ENCODE results near the gene TSPO2.
A peak's percentile ranks its signal among the peaks of the same experiment; 100 is the strongest.

TSPO2 gene

GRCh38 chr6:41077536-41077935 lies 35.3 kb downstream of the TSPO2 start:
- DNase-seq: no peak

DNA sequence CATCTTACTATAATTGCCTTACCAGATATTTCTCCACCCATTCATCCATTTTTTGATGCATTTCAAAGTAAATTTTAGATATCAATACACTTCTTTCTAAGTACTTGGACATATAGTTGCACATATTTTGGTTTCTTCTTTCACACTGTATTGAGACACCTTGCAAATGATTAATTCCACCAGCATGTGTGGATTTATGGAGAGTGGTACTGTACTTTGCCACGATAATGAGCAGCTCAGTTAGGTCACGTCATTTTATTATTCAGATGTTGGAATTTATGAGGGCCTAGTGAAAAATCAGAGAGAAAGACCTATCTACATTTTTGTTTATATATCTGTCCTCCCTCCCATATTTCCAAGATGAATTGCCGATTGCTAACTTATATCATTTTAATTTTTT lies 35.8 kb downstream of the TSPO2 start:
- DNase-seq: no peak

DNA sequence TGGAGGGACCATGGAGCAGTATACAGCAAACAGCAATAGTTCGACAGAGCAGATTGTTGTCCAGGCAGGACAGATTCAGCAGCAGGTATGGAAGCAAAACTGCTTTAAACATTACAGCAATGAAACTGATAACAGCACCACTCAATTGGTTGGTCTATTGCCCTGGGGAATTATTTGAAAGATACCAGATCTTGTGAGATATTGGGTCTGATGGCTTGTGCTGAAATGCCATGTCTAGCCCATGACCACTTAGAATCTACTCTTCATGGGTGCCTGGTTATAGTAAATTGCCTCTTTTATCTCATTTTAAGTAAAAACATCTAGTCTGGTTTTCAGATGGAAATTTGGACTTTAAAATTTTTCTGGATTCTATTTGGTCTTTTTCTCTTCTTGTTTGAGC lies 36.8 kb downstream of the TSPO2 start:
- DNase-seq: no peak

DNA sequence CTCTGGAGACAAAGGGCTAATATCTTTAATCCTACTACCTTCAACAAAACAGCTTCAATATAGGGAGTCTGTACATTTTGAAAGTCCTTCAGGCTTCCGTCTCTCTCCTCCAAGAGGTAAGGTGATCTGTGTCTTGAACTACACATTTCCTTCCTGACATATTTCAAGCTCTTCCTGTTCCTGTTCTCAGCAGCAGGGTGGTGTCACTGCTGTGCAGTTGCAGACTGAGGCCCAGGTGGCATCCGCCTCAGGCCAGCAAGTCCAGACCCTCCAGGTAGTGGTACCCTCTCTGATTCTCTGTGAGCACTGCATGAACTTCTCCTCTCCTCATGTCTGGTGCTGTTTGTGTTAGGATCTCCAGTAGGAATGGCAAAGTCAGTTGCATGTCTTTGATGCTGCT lies 38.4 kb downstream of the TSPO2 start:
- no peak for DNase-seq

GRCh38 chr6:41083072-41083471 lies 40.8 kb downstream of the TSPO2 start:
- DNase-seq: no peak

DNA sequence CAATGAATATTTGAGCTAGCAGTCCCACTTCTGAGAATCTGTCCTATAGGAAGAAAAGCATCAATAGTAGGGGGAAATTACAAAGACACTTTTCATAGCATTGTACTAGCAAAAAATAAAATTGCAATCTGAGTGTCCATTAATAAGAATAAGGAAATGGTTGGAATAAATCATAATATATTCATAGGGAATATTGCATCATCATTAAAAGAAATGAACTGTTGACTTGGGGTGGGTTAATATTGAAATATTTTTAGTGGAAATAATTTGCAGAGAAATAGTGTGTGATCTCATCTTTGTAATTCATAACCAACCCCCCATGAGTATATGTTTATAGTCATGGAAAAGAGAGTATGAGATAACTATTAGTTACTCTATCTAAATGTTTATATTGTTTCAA lies 42.9 kb downstream of the TSPO2 start:
- no peak for DNase-seq

DNA sequence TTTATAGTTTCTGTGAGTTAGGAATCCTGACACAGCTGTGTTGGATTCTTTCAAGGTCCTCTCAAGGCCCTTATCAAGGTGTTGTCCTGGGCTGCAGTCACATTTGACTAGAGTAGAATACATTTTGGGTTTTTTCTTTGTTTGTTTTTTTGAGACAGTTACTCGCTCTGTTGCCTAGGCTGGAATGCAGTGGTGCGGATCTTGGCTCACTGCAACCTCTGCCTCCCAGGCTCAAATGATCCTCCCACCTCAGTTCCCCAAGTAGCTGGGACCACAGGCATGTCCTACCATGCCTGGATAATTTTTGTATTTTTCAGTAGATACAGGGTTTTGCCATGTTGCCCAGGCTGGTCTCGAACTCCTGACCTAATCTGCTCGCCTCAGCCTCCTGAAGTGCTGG lies 46.2 kb downstream of the TSPO2 start:
- DNase-seq: no peak

- no peak for DNase-seq
Measured at GRCh38 chr6:41090841-41091761, 48.8 kb downstream of the TSPO2 start.

- peak; percentile 73 for DNase-seq
Measured at GRCh38 chr6:41092421-41093140, 50.3 kb downstream of the TSPO2 start.

- no peak for DNase-seq
Measured at GRCh38 chr6:41093729-41094128, 51.5 kb downstream of the TSPO2 start.
